GM23338 (cell line): ENCODE measurements around the gene CACNG6. TPM values are rescaled to one million over a fixed set of nuclear protein-coding genes. Genes with fewer than 3 reads are reported as not detected.

Experiments used
- ATAC-seq: fragments of 200-7000 bp; cut with Tn5 transposase; 3 replicates; pipeline ENCODE4 v1.9.1; 2020
- DNase-seq: peaks from one replicate; pipeline ENCODE4 v3.0.0-alpha.2; 2015; ENCODE audit warnings: low spot score
- H2AFZ ChIP-seq: fragments of 200-600 bp; sonication (generic); 2 replicates; pipeline ENCODE4 v1.8.0; 2016; ENCODE audit warnings: antibody characterized with exemption, mild to moderate bottlenecking, moderate library complexity
- H3F3A ChIP-seq: fragments of 200-600 bp; sonication (generic); replicated peaks from 2 replicates; pipeline ENCODE4 v1.8.0; 2017; ENCODE audit warnings: antibody characterized with exemption, mixed run types, low read depth
- H3K27ac ChIP-seq: fragments of 200-600 bp; sonication (generic); 2 replicates; pipeline ENCODE4 v1.6.1; 2016; ENCODE audit warnings: low read depth
- H3K27me3 ChIP-seq: fragments of 200-600 bp; sonication (generic); 2 replicates; pipeline ENCODE4 v1.8.0; 2016; ENCODE audit warnings: mild to moderate bottlenecking, mixed run types, moderate library complexity; ENCODE audit not compliant: insufficient read depth
- H3K36me3 ChIP-seq: fragments of 200-600 bp; sonication (generic); 2 replicates; pipeline ENCODE4 v1.8.0; 2016; ENCODE audit warnings: mild to moderate bottlenecking; ENCODE audit not compliant: insufficient read depth
- H3K4me1 ChIP-seq: fragments of 200-600 bp; sonication (generic); 2 replicates; pipeline ENCODE4 v1.8.0; 2016; ENCODE audit warnings: mild to moderate bottlenecking, moderate library complexity; ENCODE audit not compliant: insufficient read depth
- H3K4me2 ChIP-seq: fragments of 200-600 bp; sonication (generic); 2 replicates; pipeline ENCODE4 v1.7.1; 2017; ENCODE audit warnings: mixed run types
- H3K4me3 ChIP-seq: fragments of 200-600 bp; sonication (generic); 2 replicates; pipeline ENCODE4 v1.6.1; 2016; ENCODE audit warnings: mixed run types
- H3K79me2 ChIP-seq: fragments of 200-600 bp; sonication (generic); replicated peaks from 2 replicates; pipeline ENCODE4 v1.8.0; 2017; ENCODE audit warnings: mild to moderate bottlenecking; ENCODE audit not compliant: insufficient read depth
- H3K9me2 ChIP-seq: fragments of 200-600 bp; sonication (generic); 2 replicates; pipeline ENCODE4 v1.8.0; 2017; ENCODE audit not compliant: insufficient read depth
- H4K20me1 ChIP-seq: fragments of 200-600 bp; sonication (generic); replicated peaks from 2 replicates; pipeline ENCODE4 v1.8.0; 2017; ENCODE audit warnings: mild to moderate bottlenecking; ENCODE audit not compliant: insufficient read depth
- H3K27ac Mint-ChIP-seq: 2 replicates; pipeline ENCODE4 v1.8.0; 2020; ENCODE audit warnings: inconsistent platforms, mild to moderate bottlenecking, moderate library complexity, mixed read lengths
- H3K27me3 Mint-ChIP-seq: 3 replicates; pipeline ENCODE4 v1.8.0; 2022; ENCODE audit warnings: low read depth, mild to moderate bottlenecking, moderate library complexity, mixed read lengths, inconsistent platforms; ENCODE audit not compliant: insufficient read depth, poor library complexity
- H3K36me3 Mint-ChIP-seq: 3 replicates; pipeline ENCODE4 v1.8.0; 2021; ENCODE audit warnings: low read depth, mild to moderate bottlenecking, inconsistent platforms, moderate library complexity, mixed read lengths
- H3K4me1 Mint-ChIP-seq: 3 replicates; pipeline ENCODE4 v1.8.0; 2020; ENCODE audit warnings: mild to moderate bottlenecking, inconsistent platforms, mixed read lengths
- H3K4me3 Mint-ChIP-seq: 3 replicates; pipeline ENCODE4 v1.8.0; 2021; ENCODE audit warnings: moderate library complexity, mild to moderate bottlenecking, inconsistent platforms, mixed read lengths
- H3K9me3 Mint-ChIP-seq: 3 replicates; pipeline ENCODE4 v1.8.0; 2020; ENCODE audit warnings: moderate library complexity, mild to moderate bottlenecking, inconsistent platforms, mixed read lengths
- CREB1 ChIP-seq: fragments of 250-450 bp; sonication (Bioruptor Pico); IDR thresholded peaks from 2 replicates; pipeline ENCODE4 v1.5.0; 2020; ENCODE audit warnings: low read depth, mild to moderate bottlenecking, moderate library complexity
- EZH2phosphoT487 ChIP-seq: fragments of 200-600 bp; sonication (generic); IDR thresholded peaks from one replicate; pipeline ENCODE4 v1.8.1; 2018; ENCODE audit warnings: antibody characterized with exemption; ENCODE audit not compliant: unreplicated experiment
- JUNB ChIP-seq: IDR thresholded peaks from one replicate; pipeline ENCODE4 v1.6.1; 2016; ENCODE audit warnings: antibody characterized with exemption; ENCODE audit not compliant: unreplicated experiment
- POLR2AphosphoS5 ChIP-seq: IDR thresholded peaks from 2 replicates; pipeline ENCODE4 v1.6.1; 2016; ENCODE audit warnings: antibody characterized with exemption, low read depth
- STAT1 ChIP-seq: IDR thresholded peaks from one replicate; pipeline ENCODE4 v1.6.1; 2016; ENCODE audit warnings: antibody characterized with exemption; ENCODE audit not compliant: unreplicated experiment
- ZNF114 ChIP-seq: fragments of 250-450 bp; sonication (Bioruptor Pico); IDR thresholded peaks from 2 replicates; pipeline ENCODE4 v1.5.0; 2020; ENCODE audit warnings: mild to moderate bottlenecking, moderate library complexity
- polyA plus RNA-seq: library from polyadenylated mRNA; unstranded; fragments of >200 nt; fragmentation: Nextera tagmentation; extraction: Ambion mirVana; gene quantifications from 2 replicates; pipeline ENCODE4 v1.2.1, GENCODE V29; 2016
- total RNA-seq: library from RNA; depleted of rRNA; stranded (reverse); fragments of >200 nt; shearing (Covaris generic); gene quantifications from 2 replicates; pipeline ENCODE4 v1.2.3, GENCODE V29; 2014
- TF ChIP-seq, protein P1 (sequence below): fragments of 250-450 bp; sonication (Bioruptor Pico); IDR thresholded peaks from 2 replicates; pipeline ENCODE4 v1.5.0; 2020; ENCODE audit warnings: mild to moderate bottlenecking, moderate library complexity
- TF ChIP-seq, protein P2 (sequence below): IDR thresholded peaks from one replicate; pipeline ENCODE4 v1.6.1; 2018; ENCODE audit warnings: antibody characterized with exemption; ENCODE audit not compliant: unreplicated experiment

Gene CACNG6
- total and polyA plus RNA-seq, 2 experiments from 2014 or later, result 0.38 to 1.5 TPM

DNA sequence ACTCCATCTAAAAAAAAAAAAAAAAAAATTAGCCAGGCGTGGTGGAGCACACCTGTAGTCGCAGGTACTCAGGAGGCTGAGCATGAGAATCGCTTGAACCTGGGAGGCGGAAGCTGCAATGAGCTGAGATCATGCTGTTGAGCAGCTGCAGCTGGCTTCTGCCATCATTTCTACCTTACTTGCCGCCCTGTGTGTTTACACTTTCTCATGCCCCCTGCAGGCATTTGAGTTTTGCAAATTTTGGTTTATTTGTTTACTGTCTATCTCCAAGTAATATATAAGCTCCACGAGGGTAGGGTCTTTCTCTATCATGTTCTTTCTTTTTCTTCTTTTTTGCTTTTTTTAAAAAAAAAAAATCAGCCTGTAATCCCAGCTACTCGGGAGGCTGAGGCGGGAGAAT, 18.0 kb downstream of the CACNG6 start:
- H3K4me2 ChIP-seq, result no peak overlapping the region
- Mint-ChIP-seq H3K27ac (no peak overlapping the region), H3K4me1 (peaks cover 20% of the 10 kb centered on the region), H3K9me3 (no peaks in the 10 kb centered on the region; the same call in 2 of the 3 replicates), H3K27me3 (peaks cover 8% of the 10 kb centered on the region), H3K36me3 (no peaks in the 10 kb centered on the region), H3K4me3 (no peak overlapping the region)
- DNase-seq, result no peak
- no peak overlapping the region for H2AFZ ChIP-seq
- H4K20me1 ChIP-seq, result no peaks in the 10 kb centered on the region
- peaks cover 13% of the 10 kb centered on the region; the same call in 1 of the 2 replicates for H3F3A ChIP-seq
- peaks cover 12% of the 10 kb centered on the region for H3K4me1 ChIP-seq
- no peak overlapping the region for H3K27ac ChIP-seq
- H3K27me3 ChIP-seq, result no peaks in the 10 kb centered on the region; the same call in 1 of the 2 replicates
- TF ChIP-seq, protein P1, sequence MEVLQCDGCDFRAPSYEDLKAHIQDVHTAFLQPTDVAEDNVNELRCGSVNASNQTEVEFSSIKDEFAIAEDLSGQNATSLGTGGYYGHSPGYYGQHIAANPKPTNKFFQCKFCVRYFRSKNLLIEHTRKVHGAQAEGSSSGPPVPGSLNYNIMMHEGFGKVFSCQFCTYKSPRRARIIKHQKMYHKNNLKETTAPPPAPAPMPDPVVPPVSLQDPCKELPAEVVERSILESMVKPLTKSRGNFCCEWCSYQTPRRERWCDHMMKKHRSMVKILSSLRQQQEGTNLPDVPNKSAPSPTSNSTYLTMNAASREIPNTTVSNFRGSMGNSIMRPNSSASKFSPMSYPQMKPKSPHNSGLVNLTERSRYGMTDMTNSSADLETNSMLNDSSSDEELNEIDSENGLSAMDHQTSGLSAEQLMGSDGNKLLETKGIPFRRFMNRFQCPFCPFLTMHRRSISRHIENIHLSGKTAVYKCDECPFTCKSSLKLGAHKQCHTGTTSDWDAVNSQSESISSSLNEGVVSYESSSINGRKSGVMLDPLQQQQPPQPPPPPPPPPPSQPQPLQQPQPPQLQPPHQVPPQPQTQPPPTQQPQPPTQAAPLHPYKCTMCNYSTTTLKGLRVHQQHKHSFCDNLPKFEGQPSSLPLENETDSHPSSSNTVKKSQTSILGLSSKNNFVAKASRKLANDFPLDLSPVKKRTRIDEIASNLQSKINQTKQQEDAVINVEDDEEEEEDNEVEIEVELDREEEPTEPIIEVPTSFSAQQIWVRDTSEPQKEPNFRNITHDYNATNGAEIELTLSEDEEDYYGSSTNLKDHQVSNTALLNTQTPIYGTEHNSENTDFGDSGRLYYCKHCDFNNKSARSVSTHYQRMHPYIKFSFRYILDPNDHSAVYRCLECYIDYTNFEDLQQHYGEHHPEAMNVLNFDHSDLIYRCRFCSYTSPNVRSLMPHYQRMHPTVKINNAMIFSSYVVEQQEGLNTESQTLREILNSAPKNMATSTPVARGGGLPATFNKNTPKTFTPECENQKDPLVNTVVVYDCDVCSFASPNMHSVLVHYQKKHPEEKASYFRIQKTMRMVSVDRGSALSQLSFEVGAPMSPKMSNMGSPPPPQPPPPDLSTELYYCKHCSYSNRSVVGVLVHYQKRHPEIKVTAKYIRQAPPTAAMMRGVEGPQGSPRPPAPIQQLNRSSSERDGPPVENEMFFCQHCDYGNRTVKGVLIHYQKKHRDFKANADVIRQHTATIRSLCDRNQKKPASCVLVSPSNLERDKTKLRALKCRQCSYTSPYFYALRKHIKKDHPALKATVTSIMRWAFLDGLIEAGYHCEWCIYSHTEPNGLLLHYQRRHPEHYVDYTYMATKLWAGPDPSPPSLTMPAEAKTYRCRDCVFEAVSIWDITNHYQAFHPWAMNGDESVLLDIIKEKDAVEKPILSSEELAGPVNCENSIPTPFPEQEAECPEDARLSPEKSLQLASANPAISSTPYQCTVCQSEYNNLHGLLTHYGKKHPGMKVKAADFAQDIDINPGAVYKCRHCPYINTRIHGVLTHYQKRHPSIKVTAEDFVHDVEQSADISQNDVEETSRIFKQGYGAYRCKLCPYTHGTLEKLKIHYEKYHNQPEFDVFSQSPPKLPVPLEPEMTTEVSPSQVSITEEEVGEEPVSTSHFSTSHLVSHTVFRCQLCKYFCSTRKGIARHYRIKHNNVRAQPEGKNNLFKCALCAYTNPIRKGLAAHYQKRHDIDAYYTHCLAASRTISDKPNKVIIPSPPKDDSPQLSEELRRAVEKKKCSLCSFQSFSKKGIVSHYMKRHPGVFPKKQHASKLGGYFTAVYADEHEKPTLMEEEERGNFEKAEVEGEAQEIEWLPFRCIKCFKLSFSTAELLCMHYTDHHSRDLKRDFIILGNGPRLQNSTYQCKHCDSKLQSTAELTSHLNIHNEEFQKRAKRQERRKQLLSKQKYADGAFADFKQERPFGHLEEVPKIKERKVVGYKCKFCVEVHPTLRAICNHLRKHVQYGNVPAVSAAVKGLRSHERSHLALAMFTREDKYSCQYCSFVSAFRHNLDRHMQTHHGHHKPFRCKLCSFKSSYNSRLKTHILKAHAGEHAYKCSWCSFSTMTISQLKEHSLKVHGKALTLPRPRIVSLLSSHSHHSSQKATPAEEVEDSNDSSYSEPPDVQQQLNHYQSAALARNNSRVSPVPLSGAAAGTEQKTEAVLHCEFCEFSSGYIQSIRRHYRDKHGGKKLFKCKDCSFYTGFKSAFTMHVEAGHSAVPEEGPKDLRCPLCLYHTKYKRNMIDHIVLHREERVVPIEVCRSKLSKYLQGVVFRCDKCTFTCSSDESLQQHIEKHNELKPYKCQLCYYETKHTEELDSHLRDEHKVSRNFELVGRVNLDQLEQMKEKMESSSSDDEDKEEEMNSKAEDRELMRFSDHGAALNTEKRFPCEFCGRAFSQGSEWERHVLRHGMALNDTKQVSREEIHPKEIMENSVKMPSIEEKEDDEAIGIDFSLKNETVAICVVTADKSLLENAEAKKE (CRISPR knock-in tag), result no peak
- TF ChIP-seq STAT1 (no peak), EZH2phosphoT487 (no peak), JUNB (no peak), CREB1 (CRISPR knock-in tag) (no peak), ZNF114 (CRISPR knock-in tag) (no peak), POLR2AphosphoS5 (no peak)
- TF ChIP-seq, protein P2, sequence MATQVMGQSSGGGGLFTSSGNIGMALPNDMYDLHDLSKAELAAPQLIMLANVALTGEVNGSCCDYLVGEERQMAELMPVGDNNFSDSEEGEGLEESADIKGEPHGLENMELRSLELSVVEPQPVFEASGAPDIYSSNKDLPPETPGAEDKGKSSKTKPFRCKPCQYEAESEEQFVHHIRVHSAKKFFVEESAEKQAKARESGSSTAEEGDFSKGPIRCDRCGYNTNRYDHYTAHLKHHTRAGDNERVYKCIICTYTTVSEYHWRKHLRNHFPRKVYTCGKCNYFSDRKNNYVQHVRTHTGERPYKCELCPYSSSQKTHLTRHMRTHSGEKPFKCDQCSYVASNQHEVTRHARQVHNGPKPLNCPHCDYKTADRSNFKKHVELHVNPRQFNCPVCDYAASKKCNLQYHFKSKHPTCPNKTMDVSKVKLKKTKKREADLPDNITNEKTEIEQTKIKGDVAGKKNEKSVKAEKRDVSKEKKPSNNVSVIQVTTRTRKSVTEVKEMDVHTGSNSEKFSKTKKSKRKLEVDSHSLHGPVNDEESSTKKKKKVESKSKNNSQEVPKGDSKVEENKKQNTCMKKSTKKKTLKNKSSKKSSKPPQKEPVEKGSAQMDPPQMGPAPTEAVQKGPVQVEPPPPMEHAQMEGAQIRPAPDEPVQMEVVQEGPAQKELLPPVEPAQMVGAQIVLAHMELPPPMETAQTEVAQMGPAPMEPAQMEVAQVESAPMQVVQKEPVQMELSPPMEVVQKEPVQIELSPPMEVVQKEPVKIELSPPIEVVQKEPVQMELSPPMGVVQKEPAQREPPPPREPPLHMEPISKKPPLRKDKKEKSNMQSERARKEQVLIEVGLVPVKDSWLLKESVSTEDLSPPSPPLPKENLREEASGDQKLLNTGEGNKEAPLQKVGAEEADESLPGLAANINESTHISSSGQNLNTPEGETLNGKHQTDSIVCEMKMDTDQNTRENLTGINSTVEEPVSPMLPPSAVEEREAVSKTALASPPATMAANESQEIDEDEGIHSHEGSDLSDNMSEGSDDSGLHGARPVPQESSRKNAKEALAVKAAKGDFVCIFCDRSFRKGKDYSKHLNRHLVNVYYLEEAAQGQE, result no peak
- H3K79me2 ChIP-seq, result no peaks in the 10 kb centered on the region
- H3K4me3 ChIP-seq, result no peak overlapping the region
- H3K36me3 ChIP-seq, result no peaks in the 10 kb centered on the region
- ATAC-seq, result no peak
- no peaks in the 10 kb centered on the region for H3K9me2 ChIP-seq
